Measurements from ENCODE around the gene KLB.

DNA sequence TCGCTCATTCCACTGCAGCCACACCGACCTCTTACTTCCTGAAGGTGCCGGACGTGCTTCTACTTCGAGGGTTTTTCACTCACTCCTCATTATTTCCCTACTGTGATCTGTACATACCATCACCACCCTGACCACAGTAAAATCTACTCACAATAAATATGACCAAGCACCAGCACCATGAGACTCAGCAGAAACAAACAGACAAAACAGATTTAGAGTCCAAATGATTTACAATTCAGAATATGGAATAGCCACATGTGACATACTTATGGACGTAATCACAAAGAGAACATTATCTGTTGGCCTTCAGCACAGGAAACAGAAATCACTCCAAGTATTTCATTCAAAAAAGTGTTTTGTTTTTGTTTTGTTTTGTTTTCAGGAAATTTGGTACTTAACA lies 16.1 kb upstream of the KLB start:
- TF ChIP-seq POLR2A (IDR thresholded peaks at IDR 0.05) = no peak
- no peak for TF ChIP-seq EP300 (IDR thresholded peaks at IDR 0.05)
- TF ChIP-seq, protein P1, sequence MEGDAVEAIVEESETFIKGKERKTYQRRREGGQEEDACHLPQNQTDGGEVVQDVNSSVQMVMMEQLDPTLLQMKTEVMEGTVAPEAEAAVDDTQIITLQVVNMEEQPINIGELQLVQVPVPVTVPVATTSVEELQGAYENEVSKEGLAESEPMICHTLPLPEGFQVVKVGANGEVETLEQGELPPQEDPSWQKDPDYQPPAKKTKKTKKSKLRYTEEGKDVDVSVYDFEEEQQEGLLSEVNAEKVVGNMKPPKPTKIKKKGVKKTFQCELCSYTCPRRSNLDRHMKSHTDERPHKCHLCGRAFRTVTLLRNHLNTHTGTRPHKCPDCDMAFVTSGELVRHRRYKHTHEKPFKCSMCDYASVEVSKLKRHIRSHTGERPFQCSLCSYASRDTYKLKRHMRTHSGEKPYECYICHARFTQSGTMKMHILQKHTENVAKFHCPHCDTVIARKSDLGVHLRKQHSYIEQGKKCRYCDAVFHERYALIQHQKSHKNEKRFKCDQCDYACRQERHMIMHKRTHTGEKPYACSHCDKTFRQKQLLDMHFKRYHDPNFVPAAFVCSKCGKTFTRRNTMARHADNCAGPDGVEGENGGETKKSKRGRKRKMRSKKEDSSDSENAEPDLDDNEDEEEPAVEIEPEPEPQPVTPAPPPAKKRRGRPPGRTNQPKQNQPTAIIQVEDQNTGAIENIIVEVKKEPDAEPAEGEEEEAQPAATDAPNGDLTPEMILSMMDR (IDR thresholded peaks at IDR 0.05) = no peak

Measured in suprapubic skin (tissue), 3 donors.